Raji (cell line): Measurements from ENCODE around the gene FBXL16.

Source experiments
- POLR2A ChIP-seq: IDR thresholded peaks from 2 replicates; pipeline ENCODE4 v1.6.1; 2011; ENCODE audit warnings: low read depth, low read length, control low read depth; ENCODE audit not compliant: insufficient read depth

The FBXL16 gene

GRCh38 chr16:673399-673991, 32.1 kb downstream of the FBXL16 start:
- TF ChIP-seq POLR2A = no peak

GRCh38 chr16:672851-673250, 32.8 kb downstream of the FBXL16 start:
- no peak for TF ChIP-seq POLR2A

- no peak for TF ChIP-seq POLR2A
Observed at GRCh38 chr16:672371-672770, 33.2 kb downstream of the FBXL16 start.

GRCh38 chr16:671353-672131, 34.1 kb downstream of the FBXL16 start:
- no peak for TF ChIP-seq POLR2A

- TF ChIP-seq POLR2A = no peak
Observed at GRCh38 chr16:670485-671352, 34.9 kb downstream of the FBXL16 start.

GRCh38 chr16:669666-670065, 35.9 kb downstream of the FBXL16 start:
- TF ChIP-seq POLR2A = no peak

GRCh38 chr16:668519-669171, 37.0 kb downstream of the FBXL16 start:
- no peak for TF ChIP-seq POLR2A

GRCh38 chr16:667780-668518, 37.7 kb downstream of the FBXL16 start, which contains the start of gene RHOT2:
Gene RHOT2, plus strand, starts transcription at chr16:668132. Its CDS starts 68 bp downstream, at chr16:668200.
- peak; percentile 75 for TF ChIP-seq POLR2A

- no peak for TF ChIP-seq POLR2A
Observed at GRCh38 chr16:667113-667779, 38.4 kb downstream of the FBXL16 start.

- TF ChIP-seq POLR2A = no peak
Observed at GRCh38 chr16:666572-666971, 39.0 kb downstream of the FBXL16 start.

GRCh38 chr16:662597-662996, 43.0 kb downstream of the FBXL16 start:
- no peak for TF ChIP-seq POLR2A

GRCh38 chr16:662095-662494, 43.5 kb downstream of the FBXL16 start:
- TF ChIP-seq POLR2A = no peak

GRCh38 chr16:661184-661821, 44.3 kb downstream of the FBXL16 start:
- no peak for TF ChIP-seq POLR2A
